A549 (cell line): ENCODE measurements around the gene LIN9. TPM values are rescaled to one million over a fixed set of nuclear protein-coding genes. Genes with fewer than 3 reads are reported as not detected.

Experiments used
- ATAC-seq, 2 experiments: fragments of 200-7000 bp in 1 of 2; fragments of >200 bp in 1 of 2; cut with Nextera tagmentation in 1 of 2; cut with Tn5 transposase in 1 of 2; 3 replicates each; pipeline versions ENCODE4 v1.8.0 to v1.9.1; 2018 to 2020; ENCODE audit warnings: mild to moderate bottlenecking in 1 of 2, moderate library complexity in 1 of 2
- CTCF ChIA-PET: fragments of 300-600 bp; sonication (Branson Sonifier 250); formaldehyde crosslinking; extraction: SDS; loops from one replicate; lab custom pipeline; 2021; ENCODE audit warnings: antibody characterized with exemption, inconsistent platforms; lab: Yijun Ruan, JAX
- POLR2A ChIA-PET: fragments of 350-600 bp; formaldehyde crosslinking; extraction: SDS; loops from one replicate; lab custom pipeline; 2021; ENCODE audit warnings: antibody characterized with exemption, inconsistent platforms; lab: Yijun Ruan, JAX
- DNase-seq, 2 experiments: peaks; one replicate each; pipeline versions ENCODE4 v3.0.0 to v3.0.0-alpha.2; 2011 to 2016; ENCODE audit warnings: low read depth in 1 of 2, low spot score in 1 of 2
- FAIRE-seq: peaks from 2 replicates; lab custom pipeline; 2011; peaks lifted over from hg19 to GRCh38; lab: Jason Lieb, UNC
- H3K27ac ChIP-seq, 2 experiments: fragments of >200 bp; sonication (Bioruptor Twin); formaldehyde crosslinking; 3 replicates each; pipeline ENCODE4 v1.5.1; 2016 to 2017
- H3K4me1 ChIP-seq: fragments of >200 bp; sonication (Bioruptor Twin); formaldehyde crosslinking; 3 replicates; pipeline ENCODE4 v1.6.1; 2016
- H3K4me2 ChIP-seq: fragments of >200 bp; sonication (Bioruptor Twin); formaldehyde crosslinking; 3 replicates; pipeline ENCODE4 v1.6.1; 2016
- H3K4me3 ChIP-seq: fragments of >200 bp; sonication (Bioruptor Twin); formaldehyde crosslinking; 3 replicates; pipeline ENCODE4 v1.5.1; 2016
- H3K9me3 ChIP-seq: fragments of >200 bp; sonication (Bioruptor Twin); formaldehyde crosslinking; 3 replicates; pipeline ENCODE4 v1.6.1; 2016
- ATOH8 ChIP-seq: fragments of 250-450 bp; sonication (Bioruptor Pico); IDR thresholded peaks from 2 replicates; pipeline ENCODE4 v1.5.0; 2020; ENCODE audit warnings: low read depth, mild to moderate bottlenecking, moderate library complexity
- CBX8 ChIP-seq: fragments of 200-600 bp; sonication (generic); IDR thresholded peaks from 2 replicates; pipeline ENCODE4 v1.6.1; 2016
- CEBPB ChIP-seq, 2 experiments: fragments of >200 bp in 1 of 2; sonication (Bioruptor Twin) in 1 of 2; formaldehyde crosslinking in 1 of 2; IDR thresholded peaks; 2 replicates each; pipeline ENCODE4 v1.6.1; 2012 to 2016
- CTCF ChIP-seq: fragments of >200 bp; sonication (Bioruptor Twin); formaldehyde crosslinking; IDR thresholded peaks from 3 replicates; pipeline ENCODE4 v1.5.1; 2016
- E2F6 ChIP-seq: IDR thresholded peaks from 2 replicates; pipeline ENCODE4 v1.6.1; 2012; ENCODE audit warnings: low read depth, borderline replicate concordance
- EHF ChIP-seq: fragments of 250-450 bp; sonication (Bioruptor Pico); IDR thresholded peaks from 2 replicates; pipeline ENCODE4 v1.5.0; 2020; ENCODE audit warnings: mild to moderate bottlenecking
- ELK1 ChIP-seq: fragments of 150-350 bp; IDR thresholded peaks from 2 replicates; pipeline ENCODE4 v1.6.1; 2014; ENCODE audit warnings: low read depth, mild to moderate bottlenecking, low read length
- EP300 ChIP-seq, 2 experiments: fragments of >200 bp; sonication (Bioruptor Twin); formaldehyde crosslinking; IDR thresholded peaks; 2 replicates in 1 of 2; 3 replicates in 1 of 2; pipeline ENCODE4 v1.6.1; 2016 to 2017
- FOSB ChIP-seq: fragments of 250-450 bp; sonication (Bioruptor Pico); IDR thresholded peaks from 2 replicates; pipeline ENCODE4 v1.5.0; 2020; ENCODE audit warnings: mild to moderate bottlenecking, moderate library complexity
- FOSL2 ChIP-seq, 2 experiments: fragments of 450-650 bp in 1 of 2; fragments of >200 bp in 1 of 2; sonication (Bioruptor Twin) in 1 of 2; formaldehyde crosslinking; IDR thresholded peaks; 2 replicates each; pipeline versions ENCODE4 v1.5.0 to v1.6.1; 2016 to 2020; ENCODE audit warnings: mild to moderate bottlenecking in 1 of 2, moderate library complexity in 1 of 2
- HES2 ChIP-seq: fragments of >200 bp; sonication (Bioruptor Twin); formaldehyde crosslinking; IDR thresholded peaks from 2 replicates; pipeline ENCODE4 v1.6.1; 2016
- HOXA7 ChIP-seq: fragments of 250-450 bp; sonication (Bioruptor Pico); IDR thresholded peaks from 2 replicates; pipeline ENCODE4 v1.5.0; 2020; ENCODE audit warnings: mild to moderate bottlenecking, moderate library complexity
- HOXB13 ChIP-seq: fragments of 250-450 bp; sonication (Bioruptor Pico); IDR thresholded peaks from 2 replicates; pipeline ENCODE4 v1.5.0; 2020; ENCODE audit warnings: low read depth, mild to moderate bottlenecking, moderate library complexity
- HOXB5 ChIP-seq: fragments of 250-450 bp; sonication (Bioruptor Pico); IDR thresholded peaks from 2 replicates; pipeline ENCODE4 v1.5.0; 2020; ENCODE audit warnings: mild to moderate bottlenecking, moderate library complexity
- JUN ChIP-seq, 2 experiments: fragments of >200 bp; sonication (Bioruptor Twin); formaldehyde crosslinking; IDR thresholded peaks; 2 replicates in 1 of 2; 3 replicates in 1 of 2; pipeline ENCODE4 v1.6.1; 2016 to 2017
- JUNB ChIP-seq: fragments of >200 bp; sonication (Bioruptor Twin); formaldehyde crosslinking; IDR thresholded peaks from 2 replicates; pipeline ENCODE4 v1.6.1; 2016
- KDM1A ChIP-seq: fragments of 200-600 bp; sonication (generic); IDR thresholded peaks from 2 replicates; pipeline ENCODE4 v1.6.1; 2016; ENCODE audit warnings: low read depth, mild to moderate bottlenecking
- KDM5A ChIP-seq: fragments of 200-600 bp; sonication (generic); IDR thresholded peaks from 2 replicates; pipeline ENCODE4 v1.6.1; 2016; ENCODE audit warnings: antibody characterized with exemption, mild to moderate bottlenecking
- MAFK ChIP-seq: fragments of 450-650 bp; IDR thresholded peaks from 2 replicates; pipeline ENCODE4 v1.6.1; 2014; ENCODE audit not compliant: partially characterized antibody
- MAX ChIP-seq: IDR thresholded peaks from 2 replicates; pipeline ENCODE4 v1.6.1; 2012
- NFE2L2 ChIP-seq: fragments of 150-350 bp; conservative IDR thresholded peaks from 2 replicates; pipeline ENCODE4 v1.6.1; 2014; ENCODE audit warnings: low read length
- NPAS2 ChIP-seq: fragments of 250-450 bp; sonication (Bioruptor Pico); IDR thresholded peaks from 2 replicates; pipeline ENCODE4 v1.8.0; 2022; ENCODE audit warnings: mild to moderate bottlenecking, moderate library complexity, borderline replicate concordance
- RAD21 ChIP-seq, 2 experiments: fragments of >200 bp in 1 of 2; sonication (Bioruptor Twin) in 1 of 2; formaldehyde crosslinking in 1 of 2; IDR thresholded peaks in 1 of 2; conservative IDR thresholded peaks in 1 of 2; 2 replicates in 1 of 2; 3 replicates in 1 of 2; pipeline ENCODE4 v1.6.1; 2012 to 2018; ENCODE audit warnings: inconsistent platforms in 1 of 2
- RCOR1 ChIP-seq: fragments of 150-350 bp; IDR thresholded peaks from 2 replicates; pipeline ENCODE4 v1.6.1; 2014; ENCODE audit warnings: antibody characterized with exemption, low read length, low read depth
- RFX5 ChIP-seq: fragments of 450-650 bp; IDR thresholded peaks from 2 replicates; pipeline ENCODE4 v1.7.1; 2014; ENCODE audit warnings: antibody characterized with exemption, mild to moderate bottlenecking, moderate library complexity
- RNF2 ChIP-seq: fragments of 200-600 bp; sonication (generic); IDR thresholded peaks from 2 replicates; pipeline ENCODE4 v1.6.1; 2016; ENCODE audit warnings: low read depth, mild to moderate bottlenecking, antibody characterized with exemption, moderate library complexity, borderline replicate concordance
- TFCP2L1 ChIP-seq: fragments of 250-450 bp; sonication (Bioruptor Pico); IDR thresholded peaks from 2 replicates; pipeline ENCODE4 v1.5.0; 2021; ENCODE audit warnings: mild to moderate bottlenecking
- TP53 ChIP-seq: fragments of 250-450 bp; sonication (Bioruptor Pico); IDR thresholded peaks from 2 replicates; pipeline ENCODE4 v1.5.0; 2021; ENCODE audit warnings: mild to moderate bottlenecking, moderate library complexity
- ZSCAN20 ChIP-seq: fragments of 250-450 bp; sonication (Bioruptor Pico); IDR thresholded peaks from 2 replicates; pipeline ENCODE4 v1.8.0; 2022; ENCODE audit warnings: mild to moderate bottlenecking, moderate library complexity
- WGBS: methylation state at CpG from one replicate; pipeline ENCODE4 v1.1.6; 2017; ENCODE audit errors: missing lambda C conversion rate; 5-methylcytosine and 5-hydroxymethylcytosine counted together
- polyA plus RNA-seq, 4 experiments: library from polyadenylated mRNA; depleted of rRNA in 3 of 4; stranded (reverse); fragments of >200 nt; fragmentation: RNase III in 1 of 4; extraction: RNeasy Plus Mini Kit Qiagen cat#74134 plus additional on column Dnase treatment in 1 of 4; gene quantifications; 2 replicates in 3 of 4; 3 replicates in 1 of 4; pipeline ENCODE4 v1.2.3, GENCODE V29; 2011 to 2017

Gene LIN9
- polyA plus RNA-seq, 2 of the 4 experiments (the other 2 are of a cell fraction): 8.3 to 14.7 TPM

GRCh38 chr1:226312065-226312464, 3.1 kb upstream of the LIN9 start:
- WGBS: 95% methylated on average over 2 of the region's 2 CpGs
- POLR2A ChIA-PET: no interaction called here
- Histone ChIP-seq H3K9me3 (no peaks in the 10 kb centered on the region), H3K4me1 (peaks cover 20% of the 10 kb centered on the region), H3K4me3 (no peak overlapping the region), H3K27ac (no peak overlapping the region), H3K4me2 (no peak overlapping the region)
- DNase-seq: no peak
- ATAC-seq: no peak
- CTCF ChIA-PET: interaction anchor here (1.0 to 1.4 kb wide), 2 partner anchors 9 to 187 kb away, joined by 3 read pairs; no protein-coding TSS in a partner anchor
- no peak for FAIRE-seq
- TF ChIP-seq CTCF: no peak
- no peak for TF ChIP-seq RNF2
- no peak for TF ChIP-seq JUNB
- TF ChIP-seq ATOH8 (CRISPR knock-in tag): no peak
- no peak for TF ChIP-seq KDM1A
- no peak for TF ChIP-seq NPAS2
- TF ChIP-seq HOXB13 (CRISPR knock-in tag): no peak
- no peak for TF ChIP-seq E2F6
- TF ChIP-seq EP300 (IDR thresholded peaks at IDR 0.05): no peak
- no peak for TF ChIP-seq ELK1
- TF ChIP-seq CBX8: no peak
- TF ChIP-seq TP53 (CRISPR knock-in tag): no peak
- TF ChIP-seq JUN (IDR thresholded peaks at IDR 0.05): no peak
- no peak for TF ChIP-seq EHF
- no peak for TF ChIP-seq RCOR1
- no peak for TF ChIP-seq FOSB (CRISPR knock-in tag)
- TF ChIP-seq KDM5A: no peak
- no peak for TF ChIP-seq HOXA7 (CRISPR knock-in tag)
- TF ChIP-seq FOSL2 (IDR thresholded peaks at IDR 0.05): no peak
- TF ChIP-seq FOSL2 (CRISPR knock-in tag; IDR thresholded peaks at IDR 0.05): no peak

- no peak for ATAC-seq
- no peak for DNase-seq
- Histone ChIP-seq H3K4me2 (no peak overlapping the region), H3K4me1 (peaks cover 20% of the 10 kb centered on the region), H3K27ac (no peak overlapping the region), H3K4me3 (no peak overlapping the region), H3K9me3 (no peaks in the 10 kb centered on the region)
- POLR2A ChIA-PET: no interaction called here
- TF ChIP-seq NFE2L2 (no peak), TFCP2L1 (CRISPR knock-in tag) (no peak), MAFK (no peak), NPAS2 (no peak), HES2 (no peak), MAX (no peak), HOXB5 (CRISPR knock-in tag) (no peak), ZSCAN20 (CRISPR knock-in tag) (no peak), HOXB13 (CRISPR knock-in tag) (no peak), CBX8 (no peak), CEBPB (IDR thresholded peaks at IDR 0.05) (no peak), RAD21 (conservative IDR thresholded peaks at IDR 0.05 in 1 of 2, IDR thresholded peaks at IDR 0.05 in 1 of 2) (no peak), KDM5A (no peak), RNF2 (no peak), RFX5 (no peak), HOXA7 (CRISPR knock-in tag) (no peak), TP53 (CRISPR knock-in tag) (no peak)
- CTCF ChIA-PET: interaction anchor here (0.8 to 3.2 kb wide), 6 partner anchors 8 to 186 kb away, joined by 3 to 17 read pairs (median 4); partner anchors contain the start of gene PARP1
- no peak for FAIRE-seq
- 95% methylated on average over 7 of the region's 7 CpGs for WGBS
These were observed 2.4 kb upstream of the LIN9 start for GRCh38 chr1:226311376-226311775.
